HG03097 (cell line): ENCODE measurements around the gene CRIP3.

ENCODE experiments used
- ATAC-seq: cut with Tn5 transposase; IDR thresholded peaks from one replicate; pipeline ENCODE4 v1.9.1; 2021; ENCODE audit not compliant: unreplicated experiment, low FRiP score

Gene CRIP3

DNA sequence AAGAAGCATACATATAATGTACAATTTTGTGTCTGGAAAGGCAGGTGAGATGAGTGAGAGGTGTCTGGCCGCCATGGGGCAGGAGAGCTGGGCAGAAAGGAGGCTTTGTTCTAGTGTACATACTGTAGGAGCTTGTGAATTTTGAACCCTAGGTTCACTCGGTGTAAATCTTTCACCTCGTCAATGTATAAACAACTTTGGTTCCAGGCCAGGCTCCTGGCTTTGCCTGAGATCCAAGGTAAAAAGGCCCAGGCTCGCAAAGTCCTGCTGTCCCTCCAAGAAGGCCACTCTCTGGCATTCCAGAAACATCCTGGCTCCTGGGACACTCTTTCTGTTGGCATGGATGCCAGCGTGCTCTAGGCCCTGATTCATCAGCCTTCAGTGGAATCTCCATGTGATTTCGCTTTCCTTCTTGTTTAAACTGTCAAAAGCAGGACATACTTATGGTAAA lies 17.7 kb downstream of the CRIP3 start:
- ATAC-seq = no peak

DNA sequence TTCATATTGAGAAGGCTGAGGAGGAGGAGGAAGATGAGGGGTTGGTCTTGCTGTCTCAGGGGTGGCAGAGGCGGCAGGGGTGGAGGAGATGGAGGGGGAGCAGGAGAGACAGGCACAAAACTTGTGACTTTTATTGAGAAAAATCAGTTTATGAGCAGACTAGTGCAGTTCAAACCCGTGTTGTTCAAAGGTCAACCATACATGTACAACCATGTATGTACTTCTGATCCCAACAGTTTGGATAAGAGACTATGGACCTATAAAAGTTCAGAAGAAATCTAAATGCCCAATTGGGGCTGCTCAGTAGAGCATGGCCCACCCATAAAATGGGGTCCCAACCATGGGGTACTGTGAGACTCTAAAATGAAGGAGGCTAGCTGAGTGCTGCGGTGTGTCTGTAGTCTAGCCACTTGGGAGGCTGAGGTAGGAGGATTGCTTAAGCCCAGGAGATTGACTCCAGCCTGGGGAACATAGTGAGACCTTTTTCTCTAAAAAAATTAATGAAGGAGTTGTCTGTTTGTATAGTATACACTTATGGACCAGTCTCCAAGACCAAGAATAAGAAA lies 18.2 kb downstream of the CRIP3 start:
- ATAC-seq = no peak

DNA sequence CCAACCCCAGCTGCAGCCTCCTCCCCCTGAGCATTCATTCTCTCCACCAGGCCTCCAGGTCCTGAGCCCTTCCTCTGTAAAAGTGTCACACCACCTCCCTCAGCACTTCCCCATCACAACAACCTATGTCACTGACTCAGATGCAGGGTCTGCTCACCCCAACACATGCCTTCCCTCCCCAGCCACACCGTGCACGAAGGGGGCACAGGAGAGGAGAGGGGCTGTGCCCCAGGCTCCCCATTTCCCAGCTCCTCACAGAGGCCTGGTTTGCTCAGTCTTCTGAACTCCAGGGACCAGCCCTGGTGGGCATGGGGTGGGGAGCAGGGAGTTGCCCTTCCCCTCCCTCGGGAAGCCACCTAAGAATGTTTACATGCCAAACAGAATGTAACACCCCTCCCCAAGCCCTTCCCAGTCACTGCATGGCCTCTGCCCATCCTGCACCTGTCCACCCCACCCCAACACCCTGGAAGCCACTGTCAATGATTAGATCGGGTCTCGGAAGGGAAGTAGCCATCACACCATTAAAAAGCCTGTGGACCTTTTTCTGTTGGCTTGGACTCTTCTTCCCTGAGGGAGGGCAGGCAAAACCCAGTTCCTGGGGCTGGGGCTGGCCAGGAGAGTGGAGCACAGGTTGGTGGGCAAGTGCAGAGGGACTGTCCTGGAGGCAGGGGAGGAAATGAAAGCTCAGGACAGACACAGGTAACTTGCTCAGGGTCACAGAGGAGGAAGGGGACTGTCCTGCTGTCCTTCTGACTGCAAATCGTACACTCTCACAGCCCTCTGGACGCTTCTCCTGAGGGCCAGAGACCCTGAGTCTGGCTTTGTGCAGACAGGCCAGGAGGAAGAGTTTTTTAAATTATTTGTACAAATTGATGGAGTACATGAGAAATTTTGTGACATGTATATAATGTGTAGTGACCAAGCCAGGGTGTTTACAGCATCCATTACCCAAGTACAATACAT lies 20.6 kb downstream of the CRIP3 start:
- ATAC-seq = no peak

DNA sequence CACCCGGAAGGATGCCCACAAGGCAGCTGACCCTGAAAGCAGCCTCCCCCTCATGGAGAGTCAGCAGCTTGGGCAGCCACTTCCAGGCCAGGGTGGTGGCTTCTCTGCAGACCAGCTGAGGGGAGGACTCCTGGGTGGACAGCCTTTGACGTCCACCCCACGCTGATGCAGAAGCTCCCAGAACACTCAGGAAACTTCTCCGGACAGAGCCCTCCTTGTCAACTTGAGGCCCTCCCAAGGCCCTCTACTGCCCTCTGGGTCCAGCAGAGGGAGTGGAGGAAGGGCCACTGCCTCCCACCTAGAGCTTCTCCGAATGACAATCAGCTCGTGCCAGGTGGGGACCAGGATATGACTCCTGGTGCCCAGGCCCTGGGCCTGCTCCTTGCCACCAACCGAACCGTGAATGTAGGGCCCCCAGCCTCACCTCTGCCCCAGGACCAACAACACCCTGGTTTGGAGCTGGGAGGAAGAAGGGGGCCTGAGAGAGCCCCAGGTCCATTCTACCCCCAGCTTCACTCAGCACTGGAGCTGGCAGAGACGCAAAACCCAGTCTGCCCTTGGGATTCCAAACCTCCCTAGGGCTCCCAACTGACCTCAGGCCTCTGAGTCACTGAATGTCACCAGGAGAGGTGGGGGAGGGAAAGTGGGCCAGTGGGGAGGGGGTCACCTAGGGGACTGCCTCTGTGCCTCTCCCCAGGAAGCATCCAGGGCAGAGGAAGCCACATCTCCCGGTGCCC lies 21.5 kb downstream of the CRIP3 start:
- ATAC-seq = no peak

DNA sequence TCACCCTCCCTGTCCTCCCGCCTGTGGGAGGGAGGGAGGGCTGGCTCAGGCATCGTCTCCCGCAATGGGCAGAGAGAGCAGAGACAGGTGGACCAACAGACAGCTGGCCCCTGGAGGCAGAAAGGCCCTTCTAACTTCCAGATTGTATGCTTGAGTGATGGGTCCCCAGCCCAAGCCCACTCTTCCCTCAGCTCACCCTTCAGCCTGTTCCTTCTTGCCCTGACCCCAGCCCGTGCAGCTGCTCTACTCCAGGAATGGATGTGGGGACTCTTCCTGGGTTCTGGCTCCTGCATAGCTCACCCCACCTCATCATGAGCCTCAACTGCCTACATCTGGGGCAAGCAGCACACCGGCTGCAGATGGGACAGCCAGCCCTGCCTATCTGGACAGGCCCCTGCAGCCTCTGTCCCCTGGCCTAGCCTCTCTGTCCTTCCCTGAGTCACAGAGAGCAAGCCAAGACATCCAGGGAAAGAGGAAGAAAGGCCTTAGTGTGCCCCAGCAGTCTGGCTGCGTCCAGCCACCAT lies 22.1 kb downstream of the CRIP3 start:
- ATAC-seq = no peak

DNA sequence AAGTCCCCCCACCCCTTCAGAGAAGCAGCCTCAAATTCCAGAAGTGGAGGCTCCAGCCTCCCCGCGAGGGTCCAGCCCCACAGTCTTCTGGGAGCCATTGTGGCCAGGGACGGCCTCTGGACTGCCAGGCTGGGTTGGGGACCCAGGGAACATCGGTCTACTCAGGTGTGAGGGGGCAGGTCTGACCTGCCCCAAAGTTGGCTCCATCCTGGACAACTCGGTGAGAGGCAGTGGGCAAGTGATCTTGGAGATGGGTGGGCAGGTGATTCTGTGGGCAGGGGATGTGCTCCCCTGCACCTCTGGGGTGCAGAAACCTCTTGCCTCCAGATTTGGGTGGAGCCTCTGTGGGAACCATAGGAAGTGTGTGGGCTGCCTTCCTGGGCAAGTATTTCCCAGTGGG lies 22.8 kb downstream of the CRIP3 start:
- ATAC-seq = no peak

DNA sequence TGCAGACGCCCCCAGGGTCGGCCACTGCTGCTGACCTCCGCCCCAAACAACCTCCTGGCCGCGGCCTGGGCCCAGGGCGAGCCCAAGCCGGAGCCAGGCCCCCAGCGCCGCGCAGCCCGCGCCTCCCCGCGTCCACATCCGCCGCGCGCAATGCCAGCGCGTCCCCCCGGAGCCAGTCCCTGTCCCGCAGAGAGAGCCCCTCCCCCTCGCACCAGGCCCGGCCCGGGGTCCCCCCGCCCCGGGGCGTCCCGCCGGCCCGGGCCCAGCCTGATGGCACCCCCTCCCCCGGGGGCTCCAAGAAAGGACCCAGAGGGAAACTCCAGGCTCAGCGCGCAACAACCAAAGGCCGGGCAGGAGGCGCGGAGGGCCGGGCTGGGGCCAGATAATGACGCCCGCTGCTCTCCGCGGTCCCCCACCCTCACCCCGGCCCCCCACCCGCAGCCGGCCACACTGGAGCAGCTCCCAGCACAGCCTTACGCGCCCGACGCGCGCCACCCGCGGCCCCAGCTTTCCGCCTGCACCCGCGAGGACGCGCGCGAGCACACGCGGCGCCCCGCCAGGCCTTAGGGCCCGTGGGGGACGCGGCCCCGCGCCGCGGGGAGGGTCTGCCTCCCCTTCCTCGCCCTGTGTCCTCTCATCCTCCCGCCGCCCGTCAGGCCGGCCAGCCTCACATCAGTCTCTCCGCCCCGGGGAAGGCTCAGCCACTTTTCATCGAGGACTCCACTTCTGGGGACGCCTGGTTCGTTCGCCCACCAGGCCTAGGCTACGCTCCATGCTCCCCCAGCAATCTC lies 23.4 kb downstream of the CRIP3 start:
- ATAC-seq = no peak

DNA sequence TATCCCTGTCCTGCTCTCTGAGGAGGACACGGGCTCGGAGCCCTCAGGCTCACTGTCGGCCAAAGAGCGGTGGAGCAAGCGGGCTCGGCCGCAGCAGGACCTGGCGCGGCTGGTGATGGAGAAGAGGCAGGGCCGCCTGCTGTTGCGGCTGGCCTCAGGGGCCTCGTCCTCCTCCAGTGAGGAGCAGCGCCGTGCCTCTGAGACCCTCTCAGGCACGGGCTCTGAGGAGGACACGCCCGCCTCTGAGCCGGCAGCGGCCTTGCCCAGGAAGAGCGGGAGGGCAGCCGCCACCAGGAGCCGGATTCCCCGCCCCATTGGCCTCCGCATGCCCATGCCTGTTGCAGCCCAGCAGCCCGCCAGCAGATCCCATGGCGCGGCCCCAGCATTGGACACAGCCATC lies 24.7 kb downstream of the CRIP3 start:
- ATAC-seq = no peak

DNA sequence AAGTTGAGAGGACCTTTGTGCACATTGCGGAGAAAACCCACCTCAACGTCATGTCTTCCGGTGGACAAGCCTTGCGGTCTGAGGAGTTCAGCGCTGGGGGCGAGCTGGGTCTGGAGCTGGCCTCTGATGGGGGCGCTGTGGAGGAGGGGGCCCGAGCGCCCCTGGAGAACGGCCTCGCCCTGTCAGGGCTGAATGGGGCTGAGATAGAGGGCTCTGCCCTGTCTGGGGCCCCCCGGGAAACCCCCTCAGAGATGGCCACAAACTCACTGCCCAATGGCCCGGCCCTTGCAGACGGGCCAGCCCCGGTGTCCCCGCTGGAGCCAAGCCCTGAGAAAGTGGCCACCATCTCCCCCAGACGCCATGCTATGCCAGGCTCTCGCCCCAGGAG lies 25.1 kb downstream of the CRIP3 start:
- no peak for ATAC-seq

DNA sequence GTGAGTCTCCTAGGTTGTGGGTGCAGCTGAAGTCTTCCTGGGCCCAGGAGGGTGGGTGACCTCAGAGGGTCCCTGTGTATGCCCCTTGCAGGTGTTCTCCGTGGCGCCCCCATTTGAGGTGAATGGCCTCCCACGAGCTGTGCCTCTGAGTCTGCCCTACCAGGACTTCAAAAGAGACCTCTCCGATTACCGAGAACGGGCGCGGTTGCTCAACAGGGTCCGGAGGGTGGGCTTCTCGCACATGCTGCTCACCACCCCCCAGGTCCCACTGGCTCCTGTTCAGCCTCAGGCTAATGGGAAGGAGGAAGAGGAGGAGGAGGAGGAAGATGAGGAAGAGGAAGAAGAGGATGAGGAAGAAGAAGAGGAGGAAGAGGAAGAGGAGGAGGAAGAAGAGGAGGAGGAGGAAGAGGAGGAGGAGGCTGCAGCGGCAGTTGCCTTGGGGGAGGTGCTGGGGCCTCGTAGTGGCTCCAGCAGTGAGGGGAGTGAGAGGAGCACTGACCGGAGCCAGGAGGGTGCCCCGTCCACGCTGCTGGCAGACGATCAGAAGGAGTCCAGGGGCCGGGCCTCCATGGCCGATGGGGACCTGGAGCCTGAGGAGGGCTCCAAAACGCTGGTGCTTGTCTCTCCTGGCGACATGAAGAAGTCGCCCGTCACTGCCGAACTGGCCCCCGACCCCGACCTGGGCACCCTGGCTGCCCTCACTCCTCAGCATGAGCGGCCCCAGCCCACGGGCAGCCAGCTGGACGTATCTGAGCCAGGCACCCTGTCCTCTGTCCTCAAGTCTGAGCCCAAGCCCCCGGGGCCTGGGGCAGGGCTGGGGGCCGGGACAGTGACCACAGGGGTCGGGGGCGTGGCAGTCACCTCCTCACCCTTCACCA lies 25.8 kb downstream of the CRIP3 start:
- no peak for ATAC-seq

DNA sequence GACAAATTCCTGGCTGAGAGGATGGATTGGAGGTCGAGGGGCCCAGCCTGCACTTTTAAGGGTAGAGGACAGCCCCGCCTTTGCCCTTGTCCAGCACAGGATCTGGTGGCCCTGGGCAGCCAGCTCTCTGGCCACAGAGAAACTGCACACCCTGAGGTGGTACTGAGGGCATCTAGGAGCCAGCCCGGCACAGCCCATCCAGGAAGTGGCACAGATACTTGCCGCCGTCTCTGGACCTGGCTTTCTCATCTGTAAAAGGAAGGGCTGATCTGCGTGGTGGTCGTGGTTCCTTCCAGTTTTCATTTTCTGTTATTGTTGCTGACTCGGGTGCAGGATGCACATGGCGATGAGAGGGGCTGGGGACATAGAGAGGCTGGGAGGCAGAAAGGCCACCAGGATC lies 26.6 kb downstream of the CRIP3 start:
- no peak for ATAC-seq

DNA sequence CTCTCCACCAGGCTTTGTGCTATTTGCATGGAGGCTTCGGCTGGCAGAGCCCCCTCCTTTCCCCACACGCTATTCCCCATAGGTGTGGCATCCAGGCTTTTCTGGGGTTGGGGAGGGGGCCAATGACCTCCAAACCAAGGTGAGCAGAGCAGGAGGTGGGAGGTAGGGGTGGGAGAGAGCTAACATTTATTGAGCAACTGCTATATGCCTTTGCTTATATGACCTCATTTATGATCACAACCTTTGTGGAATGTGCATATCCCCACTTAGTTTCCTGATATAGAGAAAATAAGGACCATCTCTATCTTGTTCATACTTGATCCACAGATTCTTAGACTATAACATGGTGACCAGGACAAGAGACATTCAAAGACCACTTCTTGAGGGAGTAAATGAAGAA lies 28.4 kb downstream of the CRIP3 start:
- no peak for ATAC-seq

DNA sequence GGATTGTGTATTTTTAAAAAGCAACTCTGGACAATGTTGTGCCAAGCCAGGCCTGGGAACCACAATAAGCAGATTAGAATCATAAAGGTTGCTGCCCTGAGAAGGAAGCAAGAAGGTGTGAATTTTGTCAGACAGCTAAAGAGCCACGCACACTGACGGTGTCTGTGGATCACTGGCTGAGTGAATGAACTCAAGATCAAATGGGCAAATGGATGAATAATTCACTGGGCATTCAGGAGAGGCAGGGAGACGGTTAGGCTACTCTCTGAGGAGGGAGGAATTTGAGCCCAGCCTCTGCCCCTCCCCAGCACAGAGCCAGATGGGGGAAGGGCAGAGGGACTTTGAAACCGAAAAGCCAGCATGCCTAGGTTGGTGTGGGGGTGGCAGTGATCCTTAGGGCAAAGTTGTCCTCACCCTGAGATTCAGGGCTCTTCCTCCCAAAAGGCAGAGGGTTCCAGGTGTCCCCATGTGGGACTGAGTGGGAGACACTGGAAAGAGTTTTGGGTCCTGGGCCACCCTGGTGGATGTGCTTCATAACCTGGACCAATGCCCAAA lies 30.0 kb downstream of the CRIP3 start:
- ATAC-seq = no peak

DNA sequence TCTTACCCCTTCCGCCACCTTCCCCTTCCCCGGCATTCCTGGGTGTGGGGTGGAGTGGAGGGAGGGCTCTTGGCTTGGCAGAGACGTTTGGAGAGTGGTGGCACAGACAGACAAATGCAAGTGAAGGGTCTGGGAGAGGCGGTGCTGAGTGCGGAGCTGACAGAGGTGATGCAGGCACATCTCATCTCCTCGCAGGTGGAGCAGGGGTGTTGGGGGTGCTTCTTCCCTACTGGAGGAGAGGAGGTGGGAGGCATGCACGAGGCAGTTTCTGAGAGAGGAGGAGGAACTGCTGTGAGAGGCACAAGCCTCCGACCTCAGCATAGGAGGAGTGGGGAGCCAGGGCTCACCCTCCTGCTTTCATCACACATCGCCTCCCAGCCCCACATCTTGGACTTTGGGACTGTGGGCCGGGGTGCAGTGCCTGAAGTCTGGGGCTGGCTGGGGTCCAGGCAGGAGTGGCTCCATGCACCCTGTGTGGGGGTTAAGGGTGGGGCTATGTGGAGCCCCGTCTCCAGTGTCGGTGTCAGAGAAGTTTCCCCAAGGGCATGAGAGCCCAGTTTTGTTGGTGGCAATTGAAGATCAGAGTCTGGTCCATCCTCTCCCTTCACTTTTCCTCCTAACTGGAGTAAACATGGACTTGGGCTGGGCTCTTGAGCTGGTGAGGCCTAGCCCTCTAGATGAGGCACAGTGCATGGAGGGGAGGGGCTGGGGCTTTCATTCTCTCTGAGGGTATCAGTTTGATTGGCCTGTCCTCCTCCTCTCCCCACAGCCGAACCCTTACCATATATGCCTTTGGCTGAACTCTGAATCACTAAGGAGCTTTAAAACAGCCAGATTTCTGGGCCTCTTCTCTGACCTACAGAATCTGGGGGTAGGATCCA lies 30.7 kb downstream of the CRIP3 start:
- ATAC-seq = no peak

DNA sequence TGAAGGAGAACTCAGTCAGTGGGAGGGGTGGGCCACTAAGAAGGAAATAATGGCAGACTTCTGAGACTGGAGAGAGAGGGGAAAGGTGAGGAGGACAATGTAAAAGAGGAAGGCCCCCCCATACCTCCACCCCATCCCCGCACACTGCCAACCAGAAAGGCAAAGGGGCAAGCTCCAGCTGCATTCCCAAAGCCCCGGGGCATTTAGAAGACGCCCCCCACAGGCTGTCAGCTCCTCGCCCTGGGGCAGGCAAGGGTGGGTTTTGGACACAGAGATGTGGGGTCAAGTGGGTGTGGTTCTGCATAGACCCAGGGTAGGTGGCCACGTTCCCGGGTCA lies 31.4 kb downstream of the CRIP3 start:
- no peak for ATAC-seq

DNA sequence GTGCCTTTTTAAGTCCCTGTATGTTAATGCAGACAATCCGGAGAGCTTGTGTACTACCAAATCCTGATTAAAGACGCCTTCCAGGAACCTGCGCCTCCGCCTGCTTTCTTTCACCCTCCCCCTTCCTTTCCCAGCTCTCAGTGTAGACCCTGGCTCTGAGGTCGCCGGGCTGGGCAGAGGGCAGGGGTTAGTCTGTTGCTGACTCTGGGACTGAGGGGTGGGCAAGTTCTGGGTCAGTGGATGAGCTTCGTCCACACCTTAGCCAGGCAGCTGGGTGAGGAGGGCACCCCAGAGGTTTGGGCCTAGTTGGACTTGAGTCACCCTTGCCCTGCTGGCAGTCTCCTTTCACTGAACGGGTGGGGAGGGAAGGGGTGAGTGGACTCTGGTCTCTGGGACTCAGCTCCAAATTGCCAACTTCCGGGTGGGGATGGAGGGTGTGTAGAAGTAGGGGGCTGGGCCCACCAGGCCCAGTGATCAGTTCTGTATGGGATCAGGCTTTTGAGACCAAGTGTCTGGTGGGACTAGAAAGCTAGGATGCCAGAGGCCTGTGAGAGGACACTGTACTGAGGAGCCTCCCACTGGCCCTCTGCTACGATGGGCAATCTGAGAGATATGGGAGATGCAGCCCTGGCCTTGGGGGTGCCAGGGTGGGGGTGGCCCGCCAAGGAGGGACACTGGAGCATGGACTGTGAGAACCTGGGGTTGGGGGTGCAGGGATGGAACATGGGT lies 31.9 kb downstream of the CRIP3 start:
- ATAC-seq = no peak

DNA sequence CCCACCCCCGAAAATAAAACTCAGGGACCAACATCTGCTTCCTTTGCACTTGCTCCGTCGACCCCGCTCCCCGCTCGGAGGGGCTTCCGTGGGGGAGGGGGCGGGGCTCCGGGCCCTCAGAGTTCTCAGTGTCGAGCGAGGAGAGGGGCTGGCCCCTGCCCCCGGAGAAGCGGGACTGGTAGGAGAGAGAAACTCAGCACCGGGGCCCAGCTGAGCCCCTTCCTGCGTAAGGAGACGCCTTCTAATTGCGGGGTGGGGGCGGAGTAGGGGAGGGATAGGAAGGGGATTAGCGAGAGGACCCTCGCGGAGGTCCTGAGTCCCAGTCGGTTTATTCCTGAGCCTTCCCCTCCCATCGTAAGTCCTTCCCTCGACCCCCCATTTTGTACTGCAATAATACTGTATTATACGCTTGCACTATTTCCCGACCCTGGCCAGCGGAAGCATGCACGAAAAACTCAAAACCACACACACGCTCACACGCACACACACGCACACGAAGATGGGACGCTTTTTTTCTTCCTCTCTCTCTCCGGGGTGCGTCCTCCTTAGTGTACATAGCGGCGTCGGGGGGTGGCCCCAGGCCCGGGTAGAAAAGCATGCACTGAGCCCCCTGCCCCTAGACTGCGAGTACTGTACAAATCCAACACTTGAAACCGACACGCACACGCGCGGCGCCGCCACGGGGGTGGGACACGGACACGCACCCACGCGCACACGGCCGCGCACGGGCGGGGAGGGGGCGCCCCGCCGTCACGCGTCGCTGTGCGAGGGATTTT lies 32.6 kb downstream of the CRIP3 start:
- ATAC-seq = no peak
